Measurements from ENCODE around the gene DCHS1. TPM values are rescaled to one million over a fixed set of nuclear protein-coding genes. Genes with fewer than 3 reads are reported as not detected.

Gene DCHS1
- total and polyA plus RNA-seq, 2 of the 13 experiments (the other 11 are each of a cell fraction or from before 2014, with no cell fraction given): under 0.01 to 0.03 TPM

DNA sequence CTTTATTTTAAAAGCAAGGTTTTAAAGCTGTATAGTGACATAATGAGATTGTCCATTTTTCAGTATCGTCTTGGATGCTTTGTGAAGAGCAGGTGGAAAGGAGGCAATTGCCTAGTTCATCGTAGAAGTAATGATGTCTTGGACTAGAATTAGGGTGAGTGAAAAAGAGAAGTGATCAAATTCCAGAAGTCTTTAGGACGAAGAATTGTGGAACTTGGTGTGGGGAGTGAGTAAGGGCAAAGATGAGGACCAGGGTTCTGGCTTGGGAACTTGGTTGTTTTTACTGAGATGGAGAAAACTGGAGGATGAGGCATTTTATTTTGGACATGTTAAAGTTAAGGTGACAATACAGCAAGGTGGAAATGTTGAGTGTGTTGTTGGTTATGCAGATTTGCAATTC, 50.8 kb downstream of the DCHS1 start (continued):
- TF ChIP-seq, protein P1, sequence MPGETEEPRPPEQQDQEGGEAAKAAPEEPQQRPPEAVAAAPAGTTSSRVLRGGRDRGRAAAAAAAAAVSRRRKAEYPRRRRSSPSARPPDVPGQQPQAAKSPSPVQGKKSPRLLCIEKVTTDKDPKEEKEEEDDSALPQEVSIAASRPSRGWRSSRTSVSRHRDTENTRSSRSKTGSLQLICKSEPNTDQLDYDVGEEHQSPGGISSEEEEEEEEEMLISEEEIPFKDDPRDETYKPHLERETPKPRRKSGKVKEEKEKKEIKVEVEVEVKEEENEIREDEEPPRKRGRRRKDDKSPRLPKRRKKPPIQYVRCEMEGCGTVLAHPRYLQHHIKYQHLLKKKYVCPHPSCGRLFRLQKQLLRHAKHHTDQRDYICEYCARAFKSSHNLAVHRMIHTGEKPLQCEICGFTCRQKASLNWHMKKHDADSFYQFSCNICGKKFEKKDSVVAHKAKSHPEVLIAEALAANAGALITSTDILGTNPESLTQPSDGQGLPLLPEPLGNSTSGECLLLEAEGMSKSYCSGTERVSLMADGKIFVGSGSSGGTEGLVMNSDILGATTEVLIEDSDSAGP (CRISPR knock-in tag; IDR thresholded peaks at IDR 0.05; ENCODE audit: borderline replicate concordance): no peak
- TF ChIP-seq NR3C1 (CRISPR knock-in tag; IDR thresholded peaks at IDR 0.05) (no peak), ZNF841 (CRISPR knock-in tag; IDR thresholded peaks at IDR 0.05; ENCODE audit: borderline replicate concordance) (no peak), SATB2 (CRISPR knock-in tag; IDR thresholded peaks at IDR 0.05) (no peak), USF2 (IDR thresholded peaks at IDR 0.05; ENCODE audit: low read depth, low read length) (no peak), USF2 (CRISPR knock-in tag; IDR thresholded peaks at IDR 0.05; ENCODE audit: borderline replicate concordance) (no peak), ZBTB14 (CRISPR knock-in tag; IDR thresholded peaks at IDR 0.05) (no peak)
- TF ChIP-seq, protein P2, sequence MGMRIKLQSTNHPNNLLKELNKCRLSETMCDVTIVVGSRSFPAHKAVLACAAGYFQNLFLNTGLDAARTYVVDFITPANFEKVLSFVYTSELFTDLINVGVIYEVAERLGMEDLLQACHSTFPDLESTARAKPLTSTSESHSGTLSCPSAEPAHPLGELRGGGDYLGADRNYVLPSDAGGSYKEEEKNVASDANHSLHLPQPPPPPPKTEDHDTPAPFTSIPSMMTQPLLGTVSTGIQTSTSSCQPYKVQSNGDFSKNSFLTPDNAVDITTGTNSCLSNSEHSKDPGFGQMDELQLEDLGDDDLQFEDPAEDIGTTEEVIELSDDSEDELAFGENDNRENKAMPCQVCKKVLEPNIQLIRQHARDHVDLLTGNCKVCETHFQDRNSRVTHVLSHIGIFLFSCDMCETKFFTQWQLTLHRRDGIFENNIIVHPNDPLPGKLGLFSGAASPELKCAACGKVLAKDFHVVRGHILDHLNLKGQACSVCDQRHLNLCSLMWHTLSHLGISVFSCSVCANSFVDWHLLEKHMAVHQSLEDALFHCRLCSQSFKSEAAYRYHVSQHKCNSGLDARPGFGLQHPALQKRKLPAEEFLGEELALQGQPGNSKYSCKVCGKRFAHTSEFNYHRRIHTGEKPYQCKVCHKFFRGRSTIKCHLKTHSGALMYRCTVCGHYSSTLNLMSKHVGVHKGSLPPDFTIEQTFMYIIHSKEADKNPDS (CRISPR knock-in tag; IDR thresholded peaks at IDR 0.05): no peak
